Esophagus squamous epithelium (tissue), 5 donors: ENCODE measurements around the gene MRPS10. TPM values are rescaled to one million over a fixed set of nuclear protein-coding genes. Genes with fewer than 3 reads are reported as not detected.
A peak's percentile ranks its signal among the peaks of the same experiment; 100 is the strongest.

Experiments
- DNase-seq: peaks from one replicate; lab custom pipeline; 2025; lab: John Stamatoyannopoulos, UW
- H3K27ac ChIP-seq, 4 donors: fragments of 200-600 bp; sonication (generic); one replicate each; pipeline ENCODE4 v1.5.1; 2016 to 2019; ENCODE audit warnings: mild to moderate bottlenecking in 1 of 4
- H3K27me3 ChIP-seq, 4 donors: fragments of 200-600 bp; sonication (generic); 1 replicate in 3 of 4; 2 replicates in 1 of 4; pipeline versions ENCODE4 v1.5.1 to v1.6.0; 2017 to 2021; ENCODE audit warnings: antibody characterized with exemption in 1 of 4
- H3K36me3 ChIP-seq, 3 donors: fragments of 200-600 bp; sonication (generic); one replicate each; pipeline ENCODE4 v1.5.1; 2016 to 2019
- H3K4me1 ChIP-seq, 3 donors: fragments of 200-600 bp; sonication (generic); one replicate each; pipeline ENCODE4 v1.5.1; 2017 to 2019
- H3K4me3 ChIP-seq, 4 donors: fragments of 200-600 bp; sonication (generic); 1 replicate in 3 of 4; 2 replicates in 1 of 4; pipeline ENCODE4 v1.5.1; 2016 to 2019; ENCODE audit warnings: mild to moderate bottlenecking in 2 of 4, moderate library complexity in 1 of 4
- H3K9me3 ChIP-seq, 3 donors: fragments of 200-600 bp; sonication (generic); one replicate each; pipeline ENCODE4 v1.5.1; 2016 to 2019
- POLR2A ChIP-seq, 4 donors: fragments of 450-650 bp; IDR thresholded peaks; one replicate each; pipeline ENCODE4 v1.6.1; 2017; ENCODE audit warnings: antibody characterized with exemption in 4 of 4, mild to moderate bottlenecking in 4 of 4, moderate library complexity in 3 of 4
- WGBS, 2 donors: methylation state at CpG; one replicate each; pipeline ENCODE4 v1.1.5; 2018; 5-methylcytosine and 5-hydroxymethylcytosine counted together
- intact Hi-C: fragments of 100-400 bp; cut with DNase I; formaldehyde crosslinking; loops from one replicate; pipeline ENCODE4 v1.15.0; 2022
- total RNA-seq, 4 donors: library from RNA; depleted of rRNA; stranded (reverse); fragments of >200 nt; gene quantifications; one replicate each; pipeline ENCODE4 v1.1.0, GENCODE V29; 2016
- TF ChIP-seq, protein P1 (sequence below), 6 experiments: fragments of 450-650 bp in 4 of 6; fragments of 200-600 bp in 2 of 6; sonication (generic) in 2 of 6; IDR thresholded peaks; one replicate each; pipeline ENCODE4 v1.5.1; 2016 to 2019; ENCODE audit warnings: antibody characterized with exemption in 6 of 6, mild to moderate bottlenecking in 4 of 6, moderate library complexity in 4 of 6
- donor health status: DM: yes; HTN: yes; CAD: no.

MRPS10 gene
- total RNA-seq, 4 donors from 2014 or later, result 40.3 to 70.3 (median 46.2) TPM

- intact Hi-C loops, result no loop called here
- Histone ChIP-seq H3K36me3 (no peaks in the 10 kb centered on the region), H3K9me3 (no peaks in the 10 kb centered on the region), H3K27ac (peak overlapping the region in 3 of 4 donors; percentile 44 to 79 (median 72)), H3K4me3 (no peak overlapping the region), H3K27me3 (peaks cover 0 to 3% (median 0%) of the 10 kb centered on the region in 4 donors), H3K4me1 (peaks cover 13 to 60% (median 13%) of the 10 kb centered on the region in 3 donors)
- DNase-seq, result no peak
- 49% methylated on average over 2 of the region's 2 CpGs; no CpG with 5 or more reads in 1 of the 2 donors for WGBS, 2 donors
- TF ChIP-seq, protein P1, sequence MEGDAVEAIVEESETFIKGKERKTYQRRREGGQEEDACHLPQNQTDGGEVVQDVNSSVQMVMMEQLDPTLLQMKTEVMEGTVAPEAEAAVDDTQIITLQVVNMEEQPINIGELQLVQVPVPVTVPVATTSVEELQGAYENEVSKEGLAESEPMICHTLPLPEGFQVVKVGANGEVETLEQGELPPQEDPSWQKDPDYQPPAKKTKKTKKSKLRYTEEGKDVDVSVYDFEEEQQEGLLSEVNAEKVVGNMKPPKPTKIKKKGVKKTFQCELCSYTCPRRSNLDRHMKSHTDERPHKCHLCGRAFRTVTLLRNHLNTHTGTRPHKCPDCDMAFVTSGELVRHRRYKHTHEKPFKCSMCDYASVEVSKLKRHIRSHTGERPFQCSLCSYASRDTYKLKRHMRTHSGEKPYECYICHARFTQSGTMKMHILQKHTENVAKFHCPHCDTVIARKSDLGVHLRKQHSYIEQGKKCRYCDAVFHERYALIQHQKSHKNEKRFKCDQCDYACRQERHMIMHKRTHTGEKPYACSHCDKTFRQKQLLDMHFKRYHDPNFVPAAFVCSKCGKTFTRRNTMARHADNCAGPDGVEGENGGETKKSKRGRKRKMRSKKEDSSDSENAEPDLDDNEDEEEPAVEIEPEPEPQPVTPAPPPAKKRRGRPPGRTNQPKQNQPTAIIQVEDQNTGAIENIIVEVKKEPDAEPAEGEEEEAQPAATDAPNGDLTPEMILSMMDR (IDR thresholded peaks at IDR 0.05), result no peak
These were observed 59.0 kb downstream of the MRPS10 start for GRCh38 chr6:42158631-42159030.

DNA sequence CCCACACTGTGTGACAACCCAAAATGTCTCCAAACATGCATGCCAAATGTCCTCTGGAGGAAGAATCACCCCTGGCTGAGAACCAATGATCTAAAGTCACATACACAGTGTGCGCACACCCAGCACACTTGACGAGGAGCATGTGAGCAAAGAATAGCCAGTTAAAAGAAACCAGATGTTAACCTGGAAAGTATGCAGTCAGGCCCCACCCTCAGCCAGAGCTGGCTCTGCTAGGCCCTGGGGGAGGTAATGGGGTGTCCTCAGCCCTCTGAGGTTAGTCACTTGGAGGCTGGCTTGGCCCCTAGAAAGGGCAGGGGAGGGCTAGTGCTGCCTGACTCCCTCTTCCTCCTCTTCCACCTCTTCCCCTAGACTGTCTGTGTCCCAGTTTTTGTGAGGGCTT is 59.6 kb downstream of the MRPS10 start:
- Histone ChIP-seq H3K4me3 (no peak overlapping the region), H3K4me1 (peaks cover 13 to 64% (median 13%) of the 10 kb centered on the region in 3 donors), H3K27ac (peak overlapping the region; percentile 32 to 79 (median 58)), H3K27me3 (peaks cover 0 to 3% (median 0%) of the 10 kb centered on the region in 4 donors), H3K36me3 (no peaks in the 10 kb centered on the region), H3K9me3 (no peaks in the 10 kb centered on the region)
- DNase-seq, result no peak
- intact Hi-C loops, result no loop called here
- TF ChIP-seq, protein P1 (IDR thresholded peaks at IDR 0.05), result no peak
- TF ChIP-seq POLR2A (IDR thresholded peaks at IDR 0.05), result no peak
- WGBS, 2 donors, result no CpG with 5 or more reads among the region's 2 CpGs

Other genes with a start within 250 kb of the MRPS10 start
- 10 to 100 TPM in 3 of 4 donors, 1 to 10 TPM in 1; 6.0 to 33.2 (median 10.8) TPM for gene TAF8, start 167.3 kb downstream of the MRPS10 start, total RNA-seq
- gene C6orf132, start 75.2 kb downstream of the MRPS10 start, total RNA-seq, result 100 to 1,000 TPM in 3 of 4 donors, 10 to 100 TPM in 1; 87.8 to 254 (median 142) TPM
- gene GUCA1A, start 44.5 kb downstream of the MRPS10 start, total RNA-seq, result not detected
- gene GUCA1B, start 22.9 kb downstream of the MRPS10 start, total RNA-seq, result 1 to 10 TPM in 1 of 4 donors, under 1 TPM in 3; 0.22 to 2.8 (median 0.61) TPM
- gene TRERF1, start 234.1 kb upstream of the MRPS10 start, total RNA-seq, result 10 to 100 TPM in 3 of 4 donors, 1 to 10 TPM in 1; 5.5 to 13.8 (median 11.5) TPM